Measurements from ENCODE around the gene GTSE1. TPM values are rescaled to one million over a fixed set of nuclear protein-coding genes. Genes with fewer than 3 reads are reported as not detected.

Gene GTSE1
- total RNA-seq, 4 donors from 2014 or later: 1.00 to 3.0 (median 1.2) TPM; not detected in 1

DNA sequence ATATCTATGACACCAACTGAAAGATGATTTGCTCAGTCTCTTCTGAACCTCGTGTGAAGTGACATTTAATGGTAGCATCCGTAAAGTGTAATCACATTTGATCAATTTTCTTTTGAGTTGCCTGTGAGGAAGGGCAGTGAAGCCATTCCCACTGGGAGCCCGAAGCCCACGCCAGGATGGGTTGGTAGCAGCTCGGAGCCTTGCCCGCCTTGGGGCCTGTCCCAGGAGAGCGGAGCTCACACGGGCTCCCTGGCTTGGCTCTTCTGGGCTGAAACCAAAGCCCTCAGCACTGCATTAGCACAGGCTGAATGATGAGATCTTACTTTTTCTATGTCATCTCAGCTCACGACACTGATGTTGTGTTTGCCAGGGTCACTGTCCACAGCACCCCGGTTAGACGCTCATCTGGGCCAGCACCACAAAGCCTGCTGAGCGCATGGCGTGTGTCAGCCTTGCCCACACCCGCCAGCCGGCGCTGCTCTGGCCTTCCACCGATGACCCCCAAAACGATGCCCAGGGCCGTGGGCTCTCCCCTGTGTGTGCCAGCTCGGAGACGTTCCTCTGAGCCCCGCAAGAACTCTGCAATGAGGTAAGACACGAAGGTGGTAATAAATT lies 29.5 kb downstream of the GTSE1 start:
- Histone ChIP-seq H3K27ac (no peak overlapping the region), H3K9me3 (no peaks in the 10 kb centered on the region), H3K36me3 (no peaks in the 10 kb centered on the region), H3K27me3 (no peaks in the 10 kb centered on the region), H3K4me1 (no peaks in the 10 kb centered on the region), H3K4me3 (no peak overlapping the region)
- in situ Hi-C loops (cut with MboI; ENCODE audit: low pct_ligation_motif_present in 1 of 4, low pct_unique_long_range_greater_than_20kb in 1 of 4, low sequenced_read_pairs in 3 of 4) (no loop called here), intact Hi-C loops (cut with DNase I; ENCODE audit: low total_unique reads) (no loop called here)
- no peak for TF ChIP-seq EP300 (IDR thresholded peaks at IDR 0.05; ENCODE audit: low read depth)
- TF ChIP-seq CTCF (IDR thresholded peaks at IDR 0.05): no peak
- TF ChIP-seq POLR2A (IDR thresholded peaks at IDR 0.05): no peak
- no peak for TF ChIP-seq POLR2AphosphoS5 (IDR thresholded peaks at IDR 0.05)
- WGBS, 2 donors (ENCODE audit: low coverage in 1 of 2): 90% methylated on average over 23 of the region's 23 CpGs; no CpG with 5 or more reads in 1 of the 2 donors
- DNase-seq: no peak

DNA sequence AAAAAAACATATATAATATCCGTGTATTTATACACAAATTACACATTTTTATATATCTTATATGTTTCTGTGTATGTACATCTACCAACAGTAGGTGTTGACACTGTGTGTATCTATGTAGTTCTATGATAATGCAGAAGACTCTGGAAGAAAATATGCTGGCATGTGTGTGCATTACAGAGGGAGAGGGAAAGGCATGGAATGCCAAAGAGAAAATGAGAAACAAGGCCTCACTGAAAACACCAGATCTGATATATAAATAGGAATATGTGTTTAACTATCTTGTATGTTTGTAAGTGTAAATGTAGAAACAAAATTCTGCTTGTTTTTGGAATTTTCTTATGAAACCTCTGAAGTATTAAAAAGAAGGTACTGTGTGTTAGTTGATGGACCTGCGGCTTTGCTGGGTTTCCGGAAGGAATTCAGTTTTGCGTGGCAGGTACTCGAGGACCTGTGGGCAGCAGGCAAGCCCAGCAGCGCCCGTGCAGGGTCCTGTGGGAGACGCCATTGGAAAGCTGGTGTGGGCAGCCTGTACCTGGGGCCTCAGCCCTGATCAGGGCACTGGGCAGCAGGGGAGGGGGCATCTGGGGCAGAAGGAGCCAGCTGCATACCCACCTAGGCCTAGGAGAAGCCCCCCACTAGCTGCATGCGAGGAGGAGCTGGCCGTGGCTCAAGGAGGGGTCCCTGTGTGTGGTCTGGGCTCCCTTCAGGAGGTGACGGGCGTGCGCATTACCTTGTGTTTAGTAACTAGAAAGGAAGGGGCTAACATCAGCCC lies 31.2 kb downstream of the GTSE1 start:
- TF ChIP-seq POLR2AphosphoS5 (IDR thresholded peaks at IDR 0.05): no peak
- no peak for TF ChIP-seq CTCF (IDR thresholded peaks at IDR 0.05)
- no peak for TF ChIP-seq POLR2A (IDR thresholded peaks at IDR 0.05)
- TF ChIP-seq EP300 (IDR thresholded peaks at IDR 0.05; ENCODE audit: low read depth): no peak
- WGBS, 2 donors (ENCODE audit: low coverage in 1 of 2): 95 to 100% methylated on average over 3 to 13 of the region's 13 CpGs
- Histone ChIP-seq H3K4me1 (no peaks in the 10 kb centered on the region), H3K27ac (no peak overlapping the region), H3K27me3 (no peaks in the 10 kb centered on the region), H3K4me3 (no peak overlapping the region), H3K9me3 (no peaks in the 10 kb centered on the region), H3K36me3 (no peaks in the 10 kb centered on the region)
- intact Hi-C loops (cut with DNase I; ENCODE audit: low total_unique reads) (no loop called here), in situ Hi-C loops (cut with MboI; ENCODE audit: low pct_ligation_motif_present in 1 of 4, low pct_unique_long_range_greater_than_20kb in 1 of 4, low sequenced_read_pairs in 3 of 4) (no loop called here)
- DNase-seq: no peak

DNA sequence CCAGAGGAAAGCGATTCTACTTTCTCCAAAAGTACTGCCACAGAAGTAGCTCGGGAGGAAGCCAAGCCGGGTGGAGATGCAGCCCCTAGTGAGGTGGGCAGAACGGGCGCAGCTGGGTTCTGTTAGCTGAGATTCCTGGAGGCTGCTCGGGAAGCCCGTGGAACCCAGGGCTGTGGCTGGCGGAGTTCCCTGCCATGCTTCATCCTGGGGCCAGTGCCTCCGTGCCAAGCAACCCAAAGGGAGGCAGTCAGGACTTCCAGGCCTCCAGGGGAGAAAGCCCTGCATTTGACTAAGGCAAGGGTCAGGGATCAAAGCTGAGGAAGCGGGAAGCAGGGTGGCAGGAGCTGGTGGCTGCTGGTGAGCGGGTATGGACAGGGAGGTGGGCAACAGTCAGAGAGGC lies 32.1 kb downstream of the GTSE1 start:
- in situ Hi-C loops (cut with MboI; ENCODE audit: low pct_ligation_motif_present in 1 of 4, low pct_unique_long_range_greater_than_20kb in 1 of 4, low sequenced_read_pairs in 3 of 4) (no loop called here), intact Hi-C loops (cut with DNase I; ENCODE audit: low total_unique reads) (no loop called here)
- no peaks in the 10 kb centered on the region for H3K9me3 ChIP-seq
- TF ChIP-seq CTCF (IDR thresholded peaks at IDR 0.05) (no peak), POLR2AphosphoS5 (IDR thresholded peaks at IDR 0.05) (no peak), POLR2A (IDR thresholded peaks at IDR 0.05) (no peak), EP300 (IDR thresholded peaks at IDR 0.05; ENCODE audit: low read depth) (no peak)
- WGBS, 2 donors (ENCODE audit: low coverage in 1 of 2): 98% methylated on average over 11 of the region's 11 CpGs; no CpG with 5 or more reads in 1 of the 2 donors
- no peak for DNase-seq
- no peak overlapping the region for H3K4me3 ChIP-seq
- H3K27ac ChIP-seq: no peak overlapping the region
- no peaks in the 10 kb centered on the region for H3K4me1 ChIP-seq
- no peaks in the 10 kb centered on the region for H3K36me3 ChIP-seq
- no peaks in the 10 kb centered on the region for H3K27me3 ChIP-seq

DNA sequence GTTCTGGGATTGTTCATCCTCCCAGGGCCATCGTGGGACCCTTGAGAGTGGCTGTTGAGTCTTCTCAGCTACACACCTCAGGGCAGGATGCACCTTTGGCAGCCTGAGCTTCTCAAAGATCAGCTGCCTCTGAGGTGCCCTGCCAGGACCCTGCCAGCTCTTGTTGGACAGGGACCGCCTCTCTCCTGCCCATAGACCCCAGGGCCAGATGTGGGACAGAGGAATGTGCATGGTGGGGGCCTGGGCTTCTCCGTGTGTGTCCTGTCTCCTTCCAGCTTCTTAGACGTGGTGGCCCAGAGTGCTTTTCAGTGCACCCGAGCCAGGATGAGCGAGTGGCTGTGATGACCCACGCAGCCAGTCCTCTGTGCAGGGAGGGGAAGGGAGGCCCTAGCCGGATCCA lies 32.9 kb downstream of the GTSE1 start:
- in situ Hi-C loops (cut with MboI; ENCODE audit: low pct_ligation_motif_present in 1 of 4, low pct_unique_long_range_greater_than_20kb in 1 of 4, low sequenced_read_pairs in 3 of 4): no loop called here
- TF ChIP-seq EP300 (IDR thresholded peaks at IDR 0.05; ENCODE audit: low read depth): no peak
- TF ChIP-seq POLR2A (IDR thresholded peaks at IDR 0.05): no peak
- no peak for TF ChIP-seq POLR2AphosphoS5 (IDR thresholded peaks at IDR 0.05)
- no peak for TF ChIP-seq CTCF (IDR thresholded peaks at IDR 0.05)
- Histone ChIP-seq H3K4me3 (no peak overlapping the region), H3K9me3 (no peaks in the 10 kb centered on the region), H3K27me3 (no peaks in the 10 kb centered on the region), H3K4me1 (no peaks in the 10 kb centered on the region), H3K36me3 (no peaks in the 10 kb centered on the region), H3K27ac (no peak overlapping the region)
- 89% methylated on average over 8 of the region's 8 CpGs; no CpG with 5 or more reads in 1 of the 2 donors for WGBS, 2 donors (ENCODE audit: low coverage in 1 of 2)
- intact Hi-C loops (cut with DNase I; ENCODE audit: low total_unique reads): no loop called here
- no peak for DNase-seq
